ENCODE results near the gene FOXD2. TPM values are rescaled to one million over a fixed set of nuclear protein-coding genes. Genes with fewer than 3 reads are reported as not detected.

FOXD2 gene
- polyA plus RNA-seq, 3 donors, result 0.03 to 0.11 TPM; not detected in 1

- no peaks in the 10 kb centered on the region for H3K36me3 ChIP-seq (replicated peaks in 1 of 2; ENCODE audit: control insufficient read depth in 1 of 2, insufficient read depth in 2 of 2, low read length in 2 of 2)
- Mint-ChIP-seq H3K36me3 (no peaks in the 10 kb centered on the region), H3K27ac (no peak overlapping the region), H3K27me3 (ENCODE audit: low read depth in 3 of 3) (peaks cover 6 to 22% (median 13%) of the 10 kb centered on the region in 3 donors), H3K4me1 (no peaks in the 10 kb centered on the region), H3K4me3 (no peak overlapping the region), H3K9me3 (peaks cover 0 to 3% (median 0%) of the 10 kb centered on the region in 7 donors)
- no peak for DNase-seq
- H3K9me3 ChIP-seq (replicated peaks in 1 of 2; ENCODE audit: control insufficient read depth in 1 of 2, insufficient read depth in 1 of 2, low read length in 2 of 2), result no peaks in the 10 kb centered on the region
- no peaks in the 10 kb centered on the region for H4K20me1 ChIP-seq (ENCODE audit: insufficient read depth, low read length)
- H3K27ac ChIP-seq (ENCODE audit: low read depth in 1 of 2, low read length in 2 of 2), result no peak overlapping the region
- no peak overlapping the region for H3K4me3 ChIP-seq (replicated peaks in 1 of 3; ENCODE audit: low read depth in 2 of 3, low read length in 3 of 3)
- TF ChIP-seq, protein P1, sequence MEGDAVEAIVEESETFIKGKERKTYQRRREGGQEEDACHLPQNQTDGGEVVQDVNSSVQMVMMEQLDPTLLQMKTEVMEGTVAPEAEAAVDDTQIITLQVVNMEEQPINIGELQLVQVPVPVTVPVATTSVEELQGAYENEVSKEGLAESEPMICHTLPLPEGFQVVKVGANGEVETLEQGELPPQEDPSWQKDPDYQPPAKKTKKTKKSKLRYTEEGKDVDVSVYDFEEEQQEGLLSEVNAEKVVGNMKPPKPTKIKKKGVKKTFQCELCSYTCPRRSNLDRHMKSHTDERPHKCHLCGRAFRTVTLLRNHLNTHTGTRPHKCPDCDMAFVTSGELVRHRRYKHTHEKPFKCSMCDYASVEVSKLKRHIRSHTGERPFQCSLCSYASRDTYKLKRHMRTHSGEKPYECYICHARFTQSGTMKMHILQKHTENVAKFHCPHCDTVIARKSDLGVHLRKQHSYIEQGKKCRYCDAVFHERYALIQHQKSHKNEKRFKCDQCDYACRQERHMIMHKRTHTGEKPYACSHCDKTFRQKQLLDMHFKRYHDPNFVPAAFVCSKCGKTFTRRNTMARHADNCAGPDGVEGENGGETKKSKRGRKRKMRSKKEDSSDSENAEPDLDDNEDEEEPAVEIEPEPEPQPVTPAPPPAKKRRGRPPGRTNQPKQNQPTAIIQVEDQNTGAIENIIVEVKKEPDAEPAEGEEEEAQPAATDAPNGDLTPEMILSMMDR (IDR thresholded peaks at IDR 0.05), result no peak
- H3K79me2 ChIP-seq (ENCODE audit: insufficient read depth, low read length), result no peaks in the 10 kb centered on the region
- 100% methylated on average over 3 of the region's 4 CpGs for WGBS (ENCODE audit: insufficient coverage)
- H2AFZ ChIP-seq (ENCODE audit: insufficient read depth, low read depth, low read length, poor library complexity, severe bottlenecking), result no peak overlapping the region
- H3K4me1 ChIP-seq (ENCODE audit: control insufficient read depth in 1 of 2, insufficient read depth in 2 of 2, low read length in 2 of 2), result no peaks in the 10 kb centered on the region
- H3K9ac ChIP-seq (ENCODE audit: insufficient read depth, low read length, poor library complexity, severe bottlenecking), result no peak overlapping the region
- intact Hi-C loops (cut with micrococcal nuclease), result no loop called here
- peaks cover 0 to 3% of the 10 kb centered on the region in 2 donors for H3K27me3 ChIP-seq (ENCODE audit: control insufficient read depth in 2 of 2, insufficient read depth in 2 of 2, low read length in 2 of 2)
- H3K4me2 ChIP-seq (replicated peaks; ENCODE audit: extremely low read depth, low read length, poor library complexity, severe bottlenecking), result no peak overlapping the region
These were observed 35.3 kb upstream of the FOXD2 start for GRCh38 chr1:47402591-47402990.

- no peak for DNase-seq
- no peaks in the 10 kb centered on the region for H3K36me3 ChIP-seq (replicated peaks in 1 of 2; ENCODE audit: control insufficient read depth in 1 of 2, insufficient read depth in 2 of 2, low read length in 2 of 2)
- no peaks in the 10 kb centered on the region for H3K79me2 ChIP-seq (ENCODE audit: insufficient read depth, low read length)
- H3K27ac ChIP-seq (ENCODE audit: low read depth in 1 of 2, low read length in 2 of 2), result no peak overlapping the region
- WGBS (ENCODE audit: insufficient coverage), result 100% methylated on average over 2 of the region's 4 CpGs
- H3K4me3 ChIP-seq (replicated peaks in 1 of 3; ENCODE audit: low read depth in 2 of 3, low read length in 3 of 3), result no peak overlapping the region
- H3K27ac Mint-ChIP-seq, result no peak overlapping the region
- H3K4me1 ChIP-seq (ENCODE audit: control insufficient read depth in 1 of 2, insufficient read depth in 2 of 2, low read length in 2 of 2), result no peaks in the 10 kb centered on the region
- H3K9me3 Mint-ChIP-seq, result peaks cover 0 to 2% (median 0%) of the 10 kb centered on the region in 7 donors
- no peaks in the 10 kb centered on the region for H3K36me3 Mint-ChIP-seq
- intact Hi-C loops (cut with micrococcal nuclease), result no loop called here
- peaks cover 0 to 3% of the 10 kb centered on the region in 2 donors for H3K27me3 ChIP-seq (ENCODE audit: control insufficient read depth in 2 of 2, insufficient read depth in 2 of 2, low read length in 2 of 2)
- H2AFZ ChIP-seq (ENCODE audit: insufficient read depth, low read depth, low read length, poor library complexity, severe bottlenecking), result no peak overlapping the region
- no peaks in the 10 kb centered on the region for H3K9me3 ChIP-seq (replicated peaks in 1 of 2; ENCODE audit: control insufficient read depth in 1 of 2, insufficient read depth in 1 of 2, low read length in 2 of 2)
- H3K4me1 Mint-ChIP-seq, result no peaks in the 10 kb centered on the region
- H4K20me1 ChIP-seq (ENCODE audit: insufficient read depth, low read length), result no peaks in the 10 kb centered on the region
- H3K4me3 Mint-ChIP-seq, result no peak overlapping the region
- H3K9ac ChIP-seq (ENCODE audit: insufficient read depth, low read length, poor library complexity, severe bottlenecking), result no peak overlapping the region
- peaks cover 6 to 22% (median 13%) of the 10 kb centered on the region in 3 donors for H3K27me3 Mint-ChIP-seq (ENCODE audit: low read depth in 3 of 3)
- H3K4me2 ChIP-seq (replicated peaks; ENCODE audit: extremely low read depth, low read length, poor library complexity, severe bottlenecking), result no peak overlapping the region
- TF ChIP-seq, protein P1 (IDR thresholded peaks at IDR 0.05), result no peak
These were observed 34.4 kb upstream of the FOXD2 start for GRCh38 chr1:47403321-47403910.
